H9 (cell line): ENCODE data around the gene RGPD4. TPM values are rescaled to one million over a fixed set of nuclear protein-coding genes. Genes with fewer than 3 reads are reported as not detected.

ENCODE experiments used
- DNase-seq: peaks from one replicate; pipeline ENCODE4 v3.0.0-alpha.2; 2017
- H2AFZ ChIP-seq: one replicate; pipeline ENCODE4 v1.6.1; 2013; ENCODE audit warnings: mild to moderate bottlenecking, low read length, control low read depth, moderate library complexity
- H2AK5ac ChIP-seq: 2 replicates; pipeline ENCODE4 v1.6.1; 2013; ENCODE audit warnings: low read length, control low read depth, mixed read lengths; ENCODE audit not compliant: insufficient read length
- H2BK120ac ChIP-seq: one replicate; pipeline ENCODE4 v1.6.1; 2013; ENCODE audit warnings: low read depth, mild to moderate bottlenecking, low read length, control low read depth, inconsistent platforms; ENCODE audit not compliant: poor library complexity, severe bottlenecking
- H2BK12ac ChIP-seq: 2 replicates; pipeline ENCODE4 v1.6.1; 2013; ENCODE audit warnings: low read length, control low read depth, mixed read lengths, low read depth; ENCODE audit not compliant: insufficient read length
- H2BK15ac ChIP-seq: 2 replicates; pipeline ENCODE4 v1.6.1; 2013; ENCODE audit warnings: low read depth, low read length, control low read depth
- H2BK20ac ChIP-seq: one replicate; pipeline ENCODE4 v1.6.1; 2013; ENCODE audit warnings: low read depth, mild to moderate bottlenecking, low read length, control low read depth, inconsistent platforms; ENCODE audit not compliant: poor library complexity, severe bottlenecking
- H2BK5ac ChIP-seq: 2 replicates; pipeline ENCODE4 v1.6.1; 2013; ENCODE audit warnings: low read length, control low read depth, mixed read lengths; ENCODE audit not compliant: insufficient read length
- H3K14ac ChIP-seq: 2 replicates; pipeline ENCODE4 v1.6.1; 2013; ENCODE audit warnings: low read length, control low read depth; ENCODE audit not compliant: insufficient read depth
- H3K18ac ChIP-seq: 2 replicates; pipeline ENCODE4 v1.6.1; 2013; ENCODE audit warnings: low read depth, mild to moderate bottlenecking, mixed read lengths, low read length, control low read depth; ENCODE audit not compliant: insufficient read length
- H3K23ac ChIP-seq: 2 replicates; pipeline ENCODE4 v1.6.1; 2013; ENCODE audit warnings: low read length, control low read depth, mixed read lengths, low read depth; ENCODE audit not compliant: insufficient read length
- H3K23me2 ChIP-seq: 2 replicates; pipeline ENCODE4 v1.6.1; 2013; ENCODE audit warnings: low read depth, mild to moderate bottlenecking, mixed read lengths, low read length, control low read depth; ENCODE audit not compliant: insufficient read length, poor library complexity, severe bottlenecking
- H3K27ac ChIP-seq: 2 replicates; pipeline ENCODE4 v1.5.1; 2013; ENCODE audit warnings: low read length, control low read depth, mixed read lengths, low read depth; ENCODE audit not compliant: insufficient read length
- H3K27me3 ChIP-seq: 2 replicates; pipeline ENCODE4 v1.6.1; 2013; ENCODE audit warnings: low read length, control low read depth, inconsistent platforms; ENCODE audit not compliant: insufficient read depth
- H3K4ac ChIP-seq: 2 replicates; pipeline ENCODE4 v1.6.1; 2013; ENCODE audit warnings: low read depth, mild to moderate bottlenecking, control low read depth, inconsistent platforms, low read length, moderate library complexity
- H3K4me1 ChIP-seq: 2 replicates; pipeline ENCODE4 v1.6.1; 2013; ENCODE audit warnings: low read length, control low read depth, inconsistent platforms; ENCODE audit not compliant: insufficient read depth
- H3K4me2 ChIP-seq: 2 replicates; pipeline ENCODE4 v1.6.1; 2013; ENCODE audit warnings: low read length, control low read depth, mixed read lengths; ENCODE audit not compliant: insufficient read length, insufficient read depth
- H3K56ac ChIP-seq: 2 replicates; pipeline ENCODE4 v1.6.1; 2013; ENCODE audit warnings: low read depth, mild to moderate bottlenecking, mixed read lengths, low read length, control low read depth; ENCODE audit not compliant: insufficient read length
- H3K79me1 ChIP-seq: 2 replicates; pipeline ENCODE4 v1.6.1; 2013; ENCODE audit warnings: low read depth, mild to moderate bottlenecking, moderate library complexity, low read length, control low read depth, inconsistent platforms; ENCODE audit not compliant: insufficient read depth, poor library complexity, severe bottlenecking
- H3K79me2 ChIP-seq: 2 replicates; pipeline ENCODE4 v1.6.1; 2013; ENCODE audit warnings: low read length, control low read depth, inconsistent platforms; ENCODE audit not compliant: insufficient read depth
- H3K9ac ChIP-seq: 2 replicates; pipeline ENCODE4 v1.6.1; 2013; ENCODE audit warnings: low read length, control low read depth, mixed read lengths; ENCODE audit not compliant: insufficient read length; ENCODE audit errors: extremely low read depth
- H3K9me3 ChIP-seq: one replicate; pipeline ENCODE4 v1.6.1; 2013; ENCODE audit warnings: low read depth, low read length, inconsistent platforms; ENCODE audit not compliant: control insufficient read depth
- H3T11ph ChIP-seq: one replicate; pipeline ENCODE4 v1.6.1; 2013; ENCODE audit warnings: mild to moderate bottlenecking, low read length, control low read depth, inconsistent platforms
- H4K20me1 ChIP-seq: one replicate; pipeline ENCODE4 v1.6.1; 2013; ENCODE audit not compliant: control insufficient read depth, insufficient read length, insufficient read depth
- H4K5ac ChIP-seq: 2 replicates; pipeline ENCODE4 v1.6.1; 2013; ENCODE audit warnings: low read depth, mild to moderate bottlenecking, mixed read lengths, low read length, control low read depth; ENCODE audit not compliant: insufficient read length
- H4K8ac ChIP-seq: replicated peaks from 2 replicates; pipeline ENCODE4 v1.6.1; 2013; ENCODE audit warnings: low read length, control low read depth, mixed read lengths, low read depth; ENCODE audit not compliant: insufficient read length
- H4K91ac ChIP-seq: 2 replicates; pipeline ENCODE4 v1.6.1; 2013; ENCODE audit warnings: low read depth, mild to moderate bottlenecking, moderate library complexity, mixed read lengths, low read length, control low read depth; ENCODE audit not compliant: insufficient read length
- H3K27ac Mint-ChIP-seq, 3 experiments: 2 replicates in 2 of 3; 3 replicates in 1 of 3; pipeline ENCODE4 v1.8.0; 2020 to 2021; ENCODE audit warnings: mixed read lengths in 3 of 3, mild to moderate bottlenecking in 1 of 3, moderate library complexity in 1 of 3
- H3K27me3 Mint-ChIP-seq: 2 replicates; pipeline ENCODE4 v1.8.0; 2021; ENCODE audit warnings: low read depth, mild to moderate bottlenecking, moderate library complexity, mixed read lengths
- H3K36me3 Mint-ChIP-seq, 3 experiments: 2 replicates in 2 of 3; 3 replicates in 1 of 3; pipeline ENCODE4 v1.8.0; 2020 to 2021; ENCODE audit warnings: low read depth in 3 of 3, mixed read lengths in 3 of 3; ENCODE audit not compliant: insufficient read depth in 1 of 3
- H3K4me1 Mint-ChIP-seq, 2 experiments: 2 replicates each; pipeline ENCODE4 v1.8.0; 2020; ENCODE audit warnings: mixed read lengths in 2 of 2
- H3K4me3 Mint-ChIP-seq, 2 experiments: 2 replicates in 1 of 2; 3 replicates in 1 of 2; pipeline ENCODE4 v1.8.0; 2020 to 2021; ENCODE audit warnings: mild to moderate bottlenecking in 2 of 2, mixed read lengths in 2 of 2, moderate library complexity in 1 of 2
- H3K9me3 Mint-ChIP-seq, 2 experiments: 2 replicates in 1 of 2; 3 replicates in 1 of 2; pipeline ENCODE4 v1.8.0; 2020; ENCODE audit warnings: mild to moderate bottlenecking in 2 of 2, mixed read lengths in 2 of 2, moderate library complexity in 1 of 2
- WGBS: extraction: QIAGEN DNeasy Blood & Tissue Kit; methylation state at CpG from one replicate; pipeline ENCODE4 v1.1.7; 2013; ENCODE audit warnings: missing lambda C conversion rate, low lambda C conversion rate, mixed read lengths; ENCODE audit not compliant: insufficient read length; ENCODE audit errors: extremely low coverage; 5-methylcytosine and 5-hydroxymethylcytosine counted together
- total RNA-seq: library from RNA; stranded (reverse); gene quantifications from 2 replicates; pipeline ENCODE4 v1.2.1, GENCODE V29; 2021
- TF ChIP-seq, protein P1 (sequence below): fragments of 200-600 bp; sonication (generic); conservative IDR thresholded peaks from 3 replicates; pipeline ENCODE4 v1.8.0; 2021; ENCODE audit warnings: antibody characterized with exemption, mild to moderate bottlenecking

Gene RGPD4
- total RNA-seq, 1 experiment from 2014 or later = 0.07 TPM

GRCh38 chr2:107806901-107807300 is 19.8 kb upstream of the RGPD4 start:
- no peak overlapping the region for H2BK20ac ChIP-seq
- WGBS = no CpG with 5 or more reads among the region's 4 CpGs

More at GRCh38 chr2:107806901-107807300, 19.8 kb upstream of the RGPD4 start:
- Histone ChIP-seq H3K9me3 (no peaks in the 10 kb centered on the region), H3K18ac (no peak overlapping the region), H4K20me1 (no peaks in the 10 kb centered on the region), H3K9ac (no peak overlapping the region), H3T11ph (no peak overlapping the region), H2AK5ac (no peak overlapping the region), H3K23ac (no peak overlapping the region), H3K27ac (no peak overlapping the region), H3K56ac (no peak overlapping the region), H2BK12ac (no peak overlapping the region), H3K79me2 (no peaks in the 10 kb centered on the region), H2BK120ac (no peak overlapping the region), H2BK15ac (no peak overlapping the region), H3K4me1 (peaks cover 8% of the 10 kb centered on the region; the same call in 1 of the 2 replicates), H4K91ac (no peak overlapping the region), H4K8ac (no peak overlapping the region), H3K4ac (no peak overlapping the region), H2AFZ (no peak overlapping the region), H3K14ac (no peak overlapping the region), H3K27me3 (no peaks in the 10 kb centered on the region), H4K5ac (no peak overlapping the region), H3K79me1 (no peaks in the 10 kb centered on the region), H3K4me2 (no peak overlapping the region), H2BK5ac (no peak overlapping the region), H3K23me2 (no peaks in the 10 kb centered on the region)
- no peak overlapping the region for H3K4me3 Mint-ChIP-seq
- DNase-seq = no peak
- H3K4me1 Mint-ChIP-seq = peaks cover 11 to 19% of the 10 kb centered on the region in 2 experiments
- H3K27me3 Mint-ChIP-seq = no peaks in the 10 kb centered on the region; the same call in 1 of the 2 replicates
- H3K27ac Mint-ChIP-seq = no peak overlapping the region
- H3K9me3 Mint-ChIP-seq = peaks cover 0 to 2% of the 10 kb centered on the region in 2 experiments; a peak in 3 of 5 replicates
- TF ChIP-seq, protein P1, sequence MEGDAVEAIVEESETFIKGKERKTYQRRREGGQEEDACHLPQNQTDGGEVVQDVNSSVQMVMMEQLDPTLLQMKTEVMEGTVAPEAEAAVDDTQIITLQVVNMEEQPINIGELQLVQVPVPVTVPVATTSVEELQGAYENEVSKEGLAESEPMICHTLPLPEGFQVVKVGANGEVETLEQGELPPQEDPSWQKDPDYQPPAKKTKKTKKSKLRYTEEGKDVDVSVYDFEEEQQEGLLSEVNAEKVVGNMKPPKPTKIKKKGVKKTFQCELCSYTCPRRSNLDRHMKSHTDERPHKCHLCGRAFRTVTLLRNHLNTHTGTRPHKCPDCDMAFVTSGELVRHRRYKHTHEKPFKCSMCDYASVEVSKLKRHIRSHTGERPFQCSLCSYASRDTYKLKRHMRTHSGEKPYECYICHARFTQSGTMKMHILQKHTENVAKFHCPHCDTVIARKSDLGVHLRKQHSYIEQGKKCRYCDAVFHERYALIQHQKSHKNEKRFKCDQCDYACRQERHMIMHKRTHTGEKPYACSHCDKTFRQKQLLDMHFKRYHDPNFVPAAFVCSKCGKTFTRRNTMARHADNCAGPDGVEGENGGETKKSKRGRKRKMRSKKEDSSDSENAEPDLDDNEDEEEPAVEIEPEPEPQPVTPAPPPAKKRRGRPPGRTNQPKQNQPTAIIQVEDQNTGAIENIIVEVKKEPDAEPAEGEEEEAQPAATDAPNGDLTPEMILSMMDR = no peak
- H3K36me3 Mint-ChIP-seq = peaks cover 0 to 1% (median 0%) of the 10 kb centered on the region in 3 experiments; a peak in 1 of 7 replicates
